B cell (primary cell): Measurements from ENCODE around the gene WRNIP1. TPM values are rescaled to one million over a fixed set of nuclear protein-coding genes. Genes with fewer than 3 reads are reported as not detected.

Source experiments
- ATAC-seq: fragments of 200-7000 bp; cut with Tn5 transposase; one replicate; pipeline ENCODE4 v1.10.0; 2021; ENCODE audit warnings: low read depth, mild to moderate bottlenecking, moderate number of reproducible peaks, moderate library complexity
- CTCF ChIA-PET: fragments of 350-600 bp; sonication (Branson Sonifier 250); formaldehyde crosslinking; loops from one replicate; lab custom pipeline; 2021; ENCODE audit warnings: antibody characterized with exemption, inconsistent platforms; lab: Charles Lee
- POLR2A ChIA-PET: fragments of 350-600 bp; sonication (Branson Sonifier 250); formaldehyde crosslinking; loops from one replicate; lab custom pipeline; 2021; ENCODE audit warnings: antibody characterized with exemption; lab: Charles Lee
- DNase-seq: peaks from one replicate; pipeline ENCODE4 v3.0.0; 2013
- H2AFZ ChIP-seq: 2 replicates; pipeline ENCODE4 v1.6.1; 2012; ENCODE audit warnings: mild to moderate bottlenecking, low read depth, low read length; ENCODE audit not compliant: insufficient read depth, poor library complexity, severe bottlenecking
- H3K27ac ChIP-seq, 2 donors: 1 replicate in 1 of 2; 2 replicates in 1 of 2; pipeline ENCODE4 v1.5.1; 2012 to 2013; ENCODE audit warnings: low read length in 2 of 2, mild to moderate bottlenecking in 2 of 2, moderate library complexity in 1 of 2
- H3K27me3 ChIP-seq, 4 experiments: fragments of 200-600 bp in 1 of 4; sonication (generic) in 1 of 4; replicated peaks in 1 of 4; 1 replicate in 2 of 4; 2 replicates in 2 of 4; pipeline versions ENCODE4 v1.6.1 to v1.7.0; 2013 to 2016; ENCODE audit warnings: low read length in 3 of 4, mild to moderate bottlenecking in 2 of 4, mixed read lengths in 1 of 4, moderate library complexity in 1 of 4; ENCODE audit not compliant: insufficient read depth in 4 of 4, control insufficient read depth in 3 of 4; ENCODE audit errors: control extremely low read depth in 1 of 4
- H3K36me3 ChIP-seq, 2 experiments: replicated peaks in 1 of 2; 1 replicate in 1 of 2; 2 replicates in 1 of 2; pipeline versions ENCODE4 v1.6.1 to v1.7.1; 2013; ENCODE audit warnings: low read length in 1 of 2; ENCODE audit not compliant: insufficient read depth in 2 of 2, control insufficient read depth in 1 of 2; ENCODE audit errors: control extremely low read depth in 1 of 2, extremely low read depth in 1 of 2
- H3K4me1 ChIP-seq, 2 donors: fragments of 200-600 bp in 1 of 2; sonication (generic) in 1 of 2; 1 replicate in 1 of 2; 2 replicates in 1 of 2; pipeline versions ENCODE4 v1.5.1 to v1.6.1; 2013 to 2017; ENCODE audit warnings: low read length in 2 of 2; ENCODE audit not compliant: control insufficient read depth in 2 of 2, insufficient read depth in 2 of 2
- H3K4me2 ChIP-seq: replicated peaks from 2 replicates; pipeline ENCODE3; 2012; ENCODE audit warnings: mild to moderate bottlenecking, low read depth, low read length; ENCODE audit not compliant: poor library complexity, severe bottlenecking
- H3K4me3 ChIP-seq, 5 experiments: fragments of 200-600 bp in 1 of 5; sonication (generic) in 1 of 5; 1 replicate in 3 of 5; 2 replicates in 2 of 5; pipeline versions ENCODE4 v1.5.1 to v1.7.0; 2011 to 2016; ENCODE audit warnings: low read length in 4 of 5, mild to moderate bottlenecking in 4 of 5, low read depth in 2 of 5, control low read depth in 1 of 5, moderate library complexity in 1 of 5; ENCODE audit not compliant: insufficient read depth in 1 of 5; ENCODE audit errors: control extremely low read depth in 1 of 5, extremely low read depth in 1 of 5
- H3K79me2 ChIP-seq: fragments of 200-600 bp; sonication (generic); one replicate; pipeline ENCODE4 v1.6.0; 2016; ENCODE audit warnings: low read length; ENCODE audit not compliant: control insufficient read depth, insufficient read depth
- H3K9ac ChIP-seq: fragments of 200-600 bp; sonication (generic); 2 replicates; pipeline ENCODE4 v1.6.1; 2017; ENCODE audit warnings: mild to moderate bottlenecking, low read length, moderate library complexity
- H3K9me3 ChIP-seq, 3 donors: one replicate each; pipeline versions ENCODE4 v1.6.1 to v1.7.1; 2013; ENCODE audit warnings: low read length in 2 of 3; ENCODE audit not compliant: control insufficient read depth in 2 of 3, insufficient read depth in 1 of 3; ENCODE audit errors: control extremely low read depth in 1 of 3
- H4K20me1 ChIP-seq: 2 replicates; pipeline ENCODE4 v1.6.0; 2012; ENCODE audit warnings: mild to moderate bottlenecking, low read length; ENCODE audit not compliant: insufficient read depth, control insufficient read depth, poor library complexity, severe bottlenecking
- H3K27ac Mint-ChIP-seq: one replicate; pipeline ENCODE4 v1.8.0; 2021; ENCODE audit warnings: mixed read lengths
- H3K27me3 Mint-ChIP-seq: one replicate; pipeline ENCODE4 v1.8.0; 2021; ENCODE audit warnings: mixed read lengths
- H3K4me1 Mint-ChIP-seq: one replicate; pipeline ENCODE4 v1.8.0; 2021; ENCODE audit warnings: mixed read lengths
- H3K4me3 Mint-ChIP-seq: one replicate; pipeline ENCODE4 v1.8.0; 2021; ENCODE audit warnings: mixed read lengths
- H3K9me3 Mint-ChIP-seq: one replicate; pipeline ENCODE4 v1.8.0; 2022; ENCODE audit warnings: mixed read lengths; ENCODE audit not compliant: insufficient read depth
- CTCF ChIP-seq: fragments of 200-600 bp; IDR thresholded peaks from one replicate; pipeline ENCODE4 v1.8.0; 2022; ENCODE audit warnings: antibody characterized with exemption, mild to moderate bottlenecking
- EZH2 ChIP-seq: IDR thresholded peaks from 2 replicates; pipeline ENCODE4 v1.6.1; 2012; ENCODE audit warnings: borderline replicate concordance, low read depth, mild to moderate bottlenecking, moderate library complexity, low read length; ENCODE audit not compliant: insufficient read depth, poor library complexity, severe bottlenecking
- WGBS: methylation state at CpG from one replicate; pipeline ENCODE4 v1.1.5; 2013; ENCODE audit warnings: missing lambda C conversion rate; ENCODE audit not compliant: insufficient coverage; 5-methylcytosine and 5-hydroxymethylcytosine counted together
- intact Hi-C: fragments of 100-400 bp; cut with micrococcal nuclease; formaldehyde crosslinking; loops from one replicate; pipeline ENCODE4 v1.10.0; 2022
- polyA plus RNA-seq: library from polyadenylated mRNA; depleted of rRNA; stranded (reverse); fragments of >200 nt; gene quantifications from 2 replicates; pipeline ENCODE4 v1.2.3, GENCODE V29; 2012
- total RNA-seq, 2 donors: library from RNA; stranded (reverse); fragments of 120-200 nt in 1 of 2; gene quantifications; 1 replicate in 1 of 2; 2 replicates in 1 of 2; pipeline versions ENCODE4 v1.2.3 to v1.2.4, GENCODE V29; 2013 to 2022

The WRNIP1 gene
- total and polyA plus RNA-seq, 2 donors (not counting 1 experiment from before 2014, with no cell fraction given) = 32.6 to 35.2 TPM

GRCh38 chr6:2744209-2744771 is 20.9 kb upstream of the WRNIP1 start:
- Histone ChIP-seq H3K36me3 (no peaks in the 10 kb centered on the region), H3K4me1 (no peaks in the 10 kb centered on the region), H3K79me2 (no peaks in the 10 kb centered on the region), H3K9me3 (no peaks in the 10 kb centered on the region), H3K4me3 (no peak overlapping the region), H3K27me3 (no peaks in the 10 kb centered on the region), H3K27ac (no peak overlapping the region), H4K20me1 (no peaks in the 10 kb centered on the region), H3K9ac (no peak overlapping the region), H3K4me2 (no peak overlapping the region), H2AFZ (no peak overlapping the region)
- ATAC-seq = no peak
- DNase-seq = no peak
- H3K4me1 Mint-ChIP-seq = no peaks in the 10 kb centered on the region
- 88% methylated on average over 5 of the region's 9 CpGs for WGBS
- H3K4me3 Mint-ChIP-seq = no peak overlapping the region
- TF ChIP-seq EZH2 = no peak
- TF ChIP-seq CTCF = no peak
- peaks cover 7% of the 10 kb centered on the region for H3K27me3 Mint-ChIP-seq
- ChIA-PET CTCF (interaction anchor here (1.6 kb wide), 1 partner anchor 13 kb away, joined by 3 read pairs; no protein-coding TSS in a partner anchor), POLR2A (no interaction called here)
- no peak overlapping the region for H3K27ac Mint-ChIP-seq
- H3K9me3 Mint-ChIP-seq = no peaks in the 10 kb centered on the region
- intact Hi-C loops = no loop called here

DNA sequence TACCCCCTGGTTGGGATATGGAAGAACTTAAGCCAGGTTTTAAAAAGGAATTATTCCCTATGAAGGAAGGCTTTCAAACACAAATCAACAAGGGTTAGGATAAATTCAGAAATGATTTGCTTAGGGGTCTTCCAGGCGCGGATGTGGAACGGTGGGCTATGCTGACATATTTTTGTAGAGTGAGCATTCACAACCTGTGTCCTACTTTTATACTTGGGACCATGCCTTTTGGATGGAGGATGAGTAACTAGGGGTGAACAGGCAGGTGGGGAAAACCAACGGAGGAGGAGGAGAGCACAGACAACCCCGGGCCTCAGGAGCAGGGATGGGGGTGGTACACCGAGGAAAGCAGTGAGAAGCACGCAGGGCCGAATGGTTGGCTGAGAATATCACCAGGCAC is 20.4 kb upstream of the WRNIP1 start:
- no peak overlapping the region for H3K4me3 Mint-ChIP-seq
- Histone ChIP-seq H3K4me1 (no peaks in the 10 kb centered on the region), H3K9me3 (no peaks in the 10 kb centered on the region), H3K27ac (no peak overlapping the region), H3K79me2 (no peaks in the 10 kb centered on the region), H2AFZ (no peak overlapping the region), H4K20me1 (no peaks in the 10 kb centered on the region), H3K9ac (no peak overlapping the region), H3K27me3 (no peaks in the 10 kb centered on the region), H3K4me2 (no peak overlapping the region), H3K4me3 (no peak overlapping the region), H3K36me3 (no peaks in the 10 kb centered on the region)
- intact Hi-C loops = no loop called here
- H3K27me3 Mint-ChIP-seq = peaks cover 9% of the 10 kb centered on the region
- peaks cover under 1% of the 10 kb centered on the region for H3K4me1 Mint-ChIP-seq
- no peaks in the 10 kb centered on the region for H3K9me3 Mint-ChIP-seq
- no peak for TF ChIP-seq EZH2
- TF ChIP-seq CTCF = no peak
- DNase-seq (no peak), ATAC-seq (no peak)
- CTCF ChIA-PET = interaction anchor here (1.6 kb wide), 1 partner anchor 12 kb away, joined by 3 read pairs; no protein-coding TSS in a partner anchor
- 96% methylated on average over 6 of the region's 8 CpGs for WGBS
- POLR2A ChIA-PET = no interaction called here
- no peak overlapping the region for H3K27ac Mint-ChIP-seq
